AG08395 (cell line): Measurements from ENCODE around the gene HAS3.

Experiments used
- DNase-seq: peaks from one replicate; pipeline ENCODE4 v3.0.0; 2012; ENCODE audit warnings: mixed read lengths, low spot score

Gene HAS3

DNA sequence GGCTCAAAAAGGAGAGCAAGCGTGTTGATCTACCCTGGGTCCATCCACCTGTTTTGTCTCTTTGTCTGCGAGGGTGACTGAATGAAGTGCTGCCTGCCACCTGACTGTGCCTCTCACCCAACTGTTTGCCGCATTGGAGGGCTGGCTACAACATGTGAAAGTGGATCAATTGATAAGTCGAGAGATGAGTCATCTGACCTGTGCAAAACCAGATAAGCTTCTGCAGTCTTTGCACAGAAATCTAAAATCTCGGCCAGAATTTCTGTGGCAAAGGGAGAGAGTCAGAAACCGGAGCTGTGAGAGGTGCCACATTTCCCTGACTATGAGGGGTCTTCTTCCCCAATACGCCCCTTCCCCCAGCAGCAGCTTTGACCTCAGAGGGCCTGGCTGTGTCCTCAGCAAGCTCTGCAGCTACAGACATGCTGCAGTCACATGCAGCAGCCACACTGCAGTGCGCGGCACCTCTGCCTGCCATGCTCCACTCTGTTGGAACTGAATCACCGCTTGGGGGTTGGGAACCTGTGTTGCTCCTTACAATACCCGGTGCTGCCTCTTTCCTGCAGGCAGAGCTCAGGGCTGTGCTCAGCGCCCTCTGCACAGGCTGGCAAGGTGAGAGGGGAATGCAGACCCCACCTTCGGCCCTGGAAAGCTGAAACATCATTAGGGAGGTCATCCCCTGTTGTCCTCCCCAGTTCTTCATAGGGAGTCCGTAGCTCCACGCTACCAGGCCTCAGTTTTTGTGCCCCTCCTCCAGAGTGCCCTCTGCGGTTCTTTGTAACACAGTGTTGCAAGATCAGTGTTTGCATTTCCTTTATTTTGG lies 16.2 kb upstream of the HAS3 start:
- DNase-seq: no peak

DNA sequence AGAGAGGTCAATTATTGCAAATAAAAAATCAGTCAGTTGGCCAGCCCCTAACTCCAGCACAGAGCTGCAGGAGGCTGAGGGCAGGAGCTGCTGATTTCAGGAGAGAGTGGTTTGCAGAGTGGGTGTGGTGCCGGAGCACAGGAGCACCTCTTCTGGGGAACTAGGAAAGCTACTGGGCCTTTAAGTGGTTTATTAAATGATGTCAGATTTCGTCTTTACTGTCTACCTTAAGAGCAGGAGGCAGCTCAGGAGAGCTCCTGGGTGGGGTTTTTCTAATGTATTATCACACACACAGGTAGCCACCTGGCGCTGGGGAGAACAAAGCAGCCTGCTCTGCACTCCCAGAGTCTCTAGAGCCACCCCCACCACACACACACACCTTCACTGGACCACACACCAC lies 11.5 kb upstream of the HAS3 start:
- DNase-seq: no peak

DNA sequence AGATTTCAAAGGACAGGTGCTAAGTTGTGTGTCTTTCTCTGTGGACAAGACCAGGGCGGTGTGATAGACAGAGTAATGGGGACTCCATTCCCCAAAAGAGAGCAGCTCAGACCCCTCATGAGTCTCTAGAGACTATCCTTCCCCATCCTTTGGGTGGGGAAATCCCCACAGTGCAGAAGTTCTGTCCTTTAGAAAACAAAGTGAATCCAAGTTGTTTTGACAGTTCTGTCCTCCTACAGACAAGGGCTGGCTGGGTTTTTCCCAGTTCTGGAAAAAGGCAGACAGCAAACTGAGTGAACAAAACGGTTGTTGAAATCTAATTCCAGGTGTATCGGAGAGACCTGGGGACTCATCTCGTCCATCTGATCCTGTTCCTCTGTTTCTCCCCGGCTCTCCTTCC lies 11.0 kb upstream of the HAS3 start:
- DNase-seq: no peak

DNA sequence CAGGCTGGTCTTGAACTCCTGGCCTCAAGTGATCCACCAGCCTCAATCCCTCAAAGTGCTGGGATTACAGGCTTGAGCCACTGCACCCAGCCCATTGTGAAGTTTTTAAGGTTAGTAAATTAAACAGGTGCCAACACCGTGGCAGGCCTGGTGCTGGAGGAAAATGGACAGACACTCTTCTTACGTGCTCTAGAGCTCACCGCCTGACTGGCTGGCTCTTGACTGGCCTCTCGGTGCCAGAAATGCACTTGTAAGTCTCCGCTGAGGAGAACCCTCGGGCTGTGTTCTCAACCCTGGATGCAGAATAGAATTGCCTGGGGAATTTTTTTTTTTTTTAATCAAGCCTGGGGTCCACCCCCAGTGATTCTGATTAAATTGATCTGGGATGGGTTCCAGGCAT lies 10.3 kb upstream of the HAS3 start:
- DNase-seq: no peak

DNA sequence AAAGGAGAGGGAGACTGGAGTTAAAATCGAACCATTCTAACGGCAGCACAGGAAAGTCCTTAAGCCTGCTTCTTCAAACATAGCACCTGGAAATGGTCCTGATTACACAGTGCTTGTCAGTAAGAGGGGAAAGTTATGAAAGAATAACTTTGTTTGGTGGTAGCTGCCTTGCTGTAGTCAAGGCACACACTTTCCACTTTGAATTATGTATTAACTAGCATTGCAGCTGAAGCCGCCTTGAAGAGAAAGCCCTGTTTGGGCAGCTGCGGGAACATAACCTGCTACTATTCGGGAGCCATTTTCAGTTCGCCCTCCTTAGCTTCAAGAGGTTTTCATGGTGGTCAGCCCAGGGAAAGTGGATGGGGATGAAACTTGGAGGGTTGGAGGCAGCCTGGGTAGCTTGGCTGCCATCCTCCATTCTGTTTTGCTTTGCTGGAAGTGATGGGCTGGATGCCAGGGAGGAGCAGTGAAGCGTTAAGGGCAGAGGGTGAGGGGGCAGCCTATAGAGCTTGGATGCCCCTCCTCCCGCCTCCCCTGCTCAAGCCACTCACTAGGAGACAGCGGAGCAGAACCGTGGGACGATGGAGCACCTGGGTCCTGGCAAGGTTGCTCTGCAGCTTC lies 5.3 kb upstream of the HAS3 start:
- DNase-seq: no peak

DNA sequence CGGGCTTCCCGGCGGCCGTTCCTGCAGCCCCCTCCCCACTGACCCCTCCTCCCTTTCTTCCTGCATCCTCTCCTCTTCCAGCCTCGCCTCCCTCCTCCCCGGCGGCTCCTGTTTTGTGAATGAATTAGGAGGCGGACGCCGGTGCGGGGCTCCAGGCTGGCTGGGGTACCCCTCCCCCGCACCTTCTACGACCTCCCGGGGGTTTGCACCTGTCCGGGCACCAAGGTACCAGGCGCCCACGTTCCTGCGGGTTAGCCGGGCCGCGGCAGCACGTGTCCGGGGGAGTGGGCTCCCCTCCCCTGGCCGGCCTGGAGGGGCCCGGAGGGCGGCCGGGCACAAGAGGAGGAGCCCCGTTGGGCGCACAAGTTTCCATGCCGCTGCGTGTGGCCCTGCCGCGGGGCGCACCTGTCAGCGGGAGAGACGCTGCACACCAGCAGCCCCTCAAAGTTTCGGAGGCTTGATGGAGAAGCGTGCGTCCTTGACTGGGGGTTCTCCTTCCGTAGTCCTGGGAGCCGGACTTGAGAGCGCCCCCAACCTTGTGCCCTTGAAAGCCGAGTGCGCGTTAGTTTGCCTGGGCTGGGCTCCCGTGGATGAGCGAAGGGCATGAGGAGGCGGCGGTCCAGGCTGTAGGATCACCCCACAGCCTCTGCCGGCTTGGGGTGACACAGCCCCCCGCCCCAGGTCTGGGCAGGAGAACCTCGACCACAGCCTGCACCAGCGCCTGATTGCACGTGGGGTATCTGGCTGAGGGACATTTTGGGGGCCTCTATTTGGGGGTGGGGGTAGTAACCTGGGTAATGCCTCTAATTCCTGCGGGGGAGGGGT lies 1.2 kb downstream of the HAS3 start:
- DNase-seq: no peak

DNA sequence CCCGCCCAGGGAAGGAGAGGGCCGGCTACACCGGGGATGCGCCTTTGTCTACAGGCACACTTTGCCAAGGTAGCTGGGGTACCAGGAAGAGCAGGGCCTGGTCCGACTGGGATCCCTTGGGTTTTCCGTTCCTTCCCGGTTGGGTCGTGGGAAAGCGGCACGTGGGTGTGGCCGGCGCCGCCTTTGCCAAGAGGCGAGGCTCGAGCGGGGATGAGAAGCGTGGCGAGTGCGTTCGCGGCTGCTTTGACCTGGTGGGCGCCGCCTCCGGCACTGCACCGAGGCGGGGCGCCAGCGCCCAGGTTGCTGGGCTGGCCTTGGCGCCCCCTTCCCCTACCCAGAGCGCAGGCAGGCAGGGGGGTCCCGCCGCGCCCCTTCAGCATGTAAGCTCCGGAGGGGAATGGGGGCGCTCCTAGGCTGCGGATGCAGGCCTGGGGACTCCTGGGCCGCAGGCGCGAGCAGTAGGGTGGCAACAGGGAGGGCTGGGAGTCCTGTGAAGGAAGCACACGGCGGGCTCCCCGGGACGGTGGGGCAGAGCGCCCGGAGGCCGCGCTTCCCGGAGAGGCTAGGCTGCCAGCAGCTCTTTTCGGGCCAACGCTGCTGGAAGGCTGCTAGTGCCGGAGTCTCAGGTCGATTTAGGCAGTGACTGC lies 2.0 kb downstream of the HAS3 start:
- DNase-seq: peak; percentile 44

DNA sequence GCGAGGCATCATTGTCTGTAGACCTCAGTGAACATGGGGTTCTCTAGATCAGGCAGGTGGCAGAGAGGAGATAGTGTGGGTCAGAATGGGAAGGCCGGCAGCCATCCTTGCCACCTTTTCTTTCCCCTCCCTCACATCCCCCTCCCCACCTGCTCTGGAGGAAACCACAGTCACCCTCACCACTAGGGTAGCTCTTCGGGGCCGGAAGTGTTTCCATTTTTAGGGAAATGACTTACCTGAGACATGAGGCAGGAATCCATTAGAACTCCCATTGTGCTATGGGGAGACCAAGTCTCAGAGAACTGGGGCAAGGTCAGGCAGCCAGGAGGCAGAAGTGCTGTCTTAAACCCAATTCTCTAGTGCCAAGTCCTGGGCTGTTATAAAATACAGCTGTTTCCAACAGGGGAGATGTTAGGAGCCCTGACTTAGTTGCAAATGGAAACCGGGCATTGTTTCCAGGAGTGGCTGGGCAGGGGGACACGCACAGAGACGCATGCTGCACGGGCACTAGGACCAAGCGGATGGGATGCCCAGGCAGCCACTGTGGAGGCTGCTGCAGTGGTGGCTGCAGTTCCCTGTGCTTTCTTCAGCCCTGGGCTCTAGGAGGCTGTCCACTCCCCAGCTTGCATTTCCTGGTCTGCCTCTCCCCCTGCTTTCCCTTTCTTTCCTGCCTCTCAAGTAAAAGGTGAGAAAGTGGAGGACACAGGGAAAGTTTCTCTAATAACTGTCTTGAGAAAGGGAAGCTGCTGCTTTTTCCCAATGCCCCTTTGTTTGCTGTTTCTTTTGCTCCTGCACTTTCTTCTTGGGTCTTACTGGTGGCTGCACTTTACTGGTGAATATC lies 2.8 kb downstream of the HAS3 start:
- DNase-seq: no peak

DNA sequence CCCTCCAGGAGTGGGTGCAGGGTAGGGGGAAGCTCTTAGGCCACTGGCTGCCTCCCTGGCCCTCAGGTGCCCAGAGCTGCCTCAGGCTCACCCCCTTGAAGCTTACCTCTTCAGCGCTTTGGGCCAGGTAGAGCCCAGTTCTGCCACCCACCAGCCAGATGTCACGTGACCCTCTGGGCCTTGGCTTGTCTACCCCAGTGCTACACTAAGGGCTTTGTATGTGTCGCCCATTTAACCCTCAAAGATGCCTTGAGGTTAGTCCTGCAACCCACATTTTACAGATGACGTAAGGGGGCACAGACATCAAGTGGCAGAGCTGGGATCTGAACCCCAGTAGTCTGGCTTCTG lies 3.4 kb downstream of the HAS3 start:
- no peak for DNase-seq

DNA sequence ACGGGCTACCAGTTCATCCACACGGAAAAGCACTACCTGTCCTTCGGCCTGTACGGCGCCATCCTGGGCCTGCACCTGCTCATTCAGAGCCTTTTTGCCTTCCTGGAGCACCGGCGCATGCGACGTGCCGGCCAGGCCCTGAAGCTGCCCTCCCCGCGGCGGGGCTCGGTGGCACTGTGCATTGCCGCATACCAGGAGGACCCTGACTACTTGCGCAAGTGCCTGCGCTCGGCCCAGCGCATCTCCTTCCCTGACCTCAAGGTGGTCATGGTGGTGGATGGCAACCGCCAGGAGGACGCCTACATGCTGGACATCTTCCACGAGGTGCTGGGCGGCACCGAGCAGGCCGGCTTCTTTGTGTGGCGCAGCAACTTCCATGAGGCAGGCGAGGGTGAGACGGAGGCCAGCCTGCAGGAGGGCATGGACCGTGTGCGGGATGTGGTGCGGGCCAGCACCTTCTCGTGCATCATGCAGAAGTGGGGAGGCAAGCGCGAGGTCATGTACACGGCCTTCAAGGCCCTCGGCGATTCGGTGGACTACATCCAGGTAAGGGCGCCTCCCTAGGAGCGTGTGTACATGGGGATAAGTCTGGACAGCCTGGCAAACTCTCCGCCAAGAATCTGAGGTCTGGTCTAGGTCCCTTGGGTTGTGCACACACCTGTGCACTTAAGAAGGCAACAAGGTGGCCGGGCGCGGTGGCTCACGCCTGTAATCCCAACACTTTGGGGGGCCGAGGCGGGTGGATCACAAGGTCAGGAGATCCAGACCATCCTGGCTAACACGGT lies 4.2 kb downstream of the HAS3 start:
- DNase-seq: no peak

DNA sequence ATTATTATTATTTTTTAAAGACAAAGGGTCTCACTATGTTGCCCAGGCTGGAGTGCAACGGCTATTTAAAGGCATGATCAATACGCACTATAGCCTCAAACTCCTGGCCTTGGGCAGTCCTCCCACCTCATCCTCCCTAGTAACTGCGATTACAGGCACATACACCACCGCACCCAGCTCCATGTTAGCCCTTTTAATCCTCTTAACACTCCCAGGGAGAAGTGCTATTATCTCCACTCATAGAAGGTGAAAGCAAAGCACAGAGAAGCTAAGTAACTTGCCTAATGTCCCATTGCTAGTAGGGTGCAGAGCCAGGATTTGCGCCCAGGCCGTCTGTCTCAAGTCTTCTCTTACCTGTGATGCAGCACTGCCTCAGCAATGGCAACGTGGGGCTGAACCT lies 5.0 kb downstream of the HAS3 start:
- no peak for DNase-seq

DNA sequence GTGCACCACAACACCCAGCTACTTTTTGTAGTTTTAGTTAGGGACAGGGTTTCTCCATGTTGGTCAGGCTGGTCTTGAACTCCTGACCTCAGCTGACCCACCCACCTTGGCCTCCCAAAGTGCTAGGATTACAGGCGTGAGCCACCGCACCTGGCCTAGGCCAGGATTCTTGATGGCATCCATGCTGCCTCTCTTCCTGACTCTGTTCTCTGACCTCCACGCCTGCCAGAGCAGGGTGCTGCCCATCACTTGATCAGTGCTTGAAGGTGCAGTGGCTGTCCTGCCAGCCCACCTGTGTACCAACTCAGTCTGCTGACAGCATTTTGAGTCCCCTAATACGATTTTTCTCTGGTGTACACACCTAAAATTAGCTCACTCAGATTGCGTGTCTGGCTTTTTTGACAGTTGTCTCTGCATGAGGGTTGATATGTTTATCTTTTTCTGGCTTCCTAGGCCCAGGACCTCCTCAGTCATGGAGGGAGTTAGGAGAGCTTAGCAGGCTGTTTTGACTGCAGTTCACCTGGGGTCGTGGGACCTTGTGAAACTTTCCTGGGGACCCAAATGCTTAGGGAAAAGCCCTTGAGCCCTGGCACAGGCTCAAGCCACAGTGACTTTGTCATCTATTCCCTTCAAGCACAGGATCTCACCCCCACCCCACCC lies 5.9 kb downstream of the HAS3 start:
- no peak for DNase-seq

DNA sequence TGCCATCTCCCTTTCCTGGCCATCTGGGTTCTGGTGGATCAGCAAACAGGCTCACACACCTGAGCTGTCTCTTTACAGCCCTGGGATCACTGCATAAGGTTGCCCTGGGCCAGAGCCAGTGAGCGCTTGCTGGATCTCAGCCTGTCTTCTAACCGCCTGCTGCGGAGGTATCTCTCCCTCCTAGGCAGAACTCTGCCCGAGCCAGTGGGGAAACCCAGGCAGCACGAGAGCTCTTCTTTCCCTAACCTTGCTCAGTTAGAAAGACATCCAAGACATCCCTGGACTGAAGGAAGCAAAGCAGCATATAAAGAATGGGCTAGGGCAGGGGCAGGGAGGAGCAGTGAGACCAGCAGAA lies 6.4 kb downstream of the HAS3 start:
- no peak for DNase-seq

DNA sequence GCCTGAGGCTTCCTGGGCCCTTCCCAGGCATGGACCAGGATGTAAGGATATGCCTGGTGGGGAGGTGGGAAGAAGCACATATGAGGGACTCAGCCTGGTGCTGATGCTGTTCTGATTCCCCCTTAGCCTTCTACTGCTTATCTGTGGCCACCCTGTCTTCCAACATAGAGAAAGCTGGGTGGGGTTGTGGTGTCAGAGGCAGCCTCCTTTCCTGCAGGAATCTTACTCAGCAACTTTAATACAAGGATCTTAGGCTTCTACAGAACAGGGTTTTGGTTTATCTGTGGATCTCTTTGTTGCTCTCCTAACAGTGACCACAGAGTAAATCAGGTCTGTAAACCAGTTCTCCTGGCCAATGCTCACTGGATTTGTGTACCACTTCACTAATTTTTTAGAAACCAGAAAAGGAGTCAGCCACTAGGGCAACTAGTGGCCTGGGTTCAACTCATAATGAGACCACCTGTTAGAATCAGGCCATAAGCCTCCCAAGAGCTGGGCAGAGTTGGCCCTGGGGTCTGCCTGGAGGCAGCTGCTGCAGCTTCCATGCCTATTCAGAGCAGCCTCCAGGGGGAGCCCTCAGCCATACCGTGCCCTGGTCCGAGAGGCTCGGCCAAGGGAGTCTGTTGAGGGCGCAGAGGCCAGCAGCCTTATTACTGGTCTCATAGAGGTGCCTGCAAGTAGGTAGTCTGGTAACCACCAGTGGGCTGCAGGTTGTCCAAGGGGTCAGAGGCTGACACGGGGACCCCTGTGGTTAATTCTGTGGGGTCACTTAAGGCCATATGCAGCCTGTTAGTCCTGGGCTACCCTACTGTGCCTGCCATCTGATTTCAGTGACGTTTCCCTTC lies 7.1 kb downstream of the HAS3 start:
- peak; percentile 72 for DNase-seq

DNA sequence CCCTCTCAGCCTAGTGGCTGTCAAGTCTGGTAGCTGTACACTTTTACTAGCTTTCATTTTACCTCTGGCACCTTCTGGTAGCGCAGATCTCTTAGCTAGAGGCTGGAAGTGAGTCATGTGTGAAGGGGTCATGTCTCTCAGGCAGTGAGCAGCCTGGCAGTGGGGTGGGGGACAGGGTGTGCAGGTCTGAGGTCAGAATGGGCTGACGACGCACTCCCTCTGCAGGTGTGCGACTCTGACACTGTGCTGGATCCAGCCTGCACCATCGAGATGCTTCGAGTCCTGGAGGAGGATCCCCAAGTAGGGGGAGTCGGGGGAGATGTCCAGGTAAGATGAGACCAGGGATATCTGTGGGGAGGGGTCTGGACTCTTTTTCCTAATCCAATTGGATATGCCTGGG lies 7.8 kb downstream of the HAS3 start:
- no peak for DNase-seq

DNA sequence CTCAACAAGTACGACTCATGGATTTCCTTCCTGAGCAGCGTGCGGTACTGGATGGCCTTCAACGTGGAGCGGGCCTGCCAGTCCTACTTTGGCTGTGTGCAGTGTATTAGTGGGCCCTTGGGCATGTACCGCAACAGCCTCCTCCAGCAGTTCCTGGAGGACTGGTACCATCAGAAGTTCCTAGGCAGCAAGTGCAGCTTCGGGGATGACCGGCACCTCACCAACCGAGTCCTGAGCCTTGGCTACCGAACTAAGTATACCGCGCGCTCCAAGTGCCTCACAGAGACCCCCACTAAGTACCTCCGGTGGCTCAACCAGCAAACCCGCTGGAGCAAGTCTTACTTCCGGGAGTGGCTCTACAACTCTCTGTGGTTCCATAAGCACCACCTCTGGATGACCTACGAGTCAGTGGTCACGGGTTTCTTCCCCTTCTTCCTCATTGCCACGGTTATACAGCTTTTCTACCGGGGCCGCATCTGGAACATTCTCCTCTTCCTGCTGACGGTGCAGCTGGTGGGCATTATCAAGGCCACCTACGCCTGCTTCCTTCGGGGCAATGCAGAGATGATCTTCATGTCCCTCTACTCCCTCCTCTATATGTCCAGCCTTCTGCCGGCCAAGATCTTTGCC lies 9.0 kb downstream of the HAS3 start:
- no peak for DNase-seq

DNA sequence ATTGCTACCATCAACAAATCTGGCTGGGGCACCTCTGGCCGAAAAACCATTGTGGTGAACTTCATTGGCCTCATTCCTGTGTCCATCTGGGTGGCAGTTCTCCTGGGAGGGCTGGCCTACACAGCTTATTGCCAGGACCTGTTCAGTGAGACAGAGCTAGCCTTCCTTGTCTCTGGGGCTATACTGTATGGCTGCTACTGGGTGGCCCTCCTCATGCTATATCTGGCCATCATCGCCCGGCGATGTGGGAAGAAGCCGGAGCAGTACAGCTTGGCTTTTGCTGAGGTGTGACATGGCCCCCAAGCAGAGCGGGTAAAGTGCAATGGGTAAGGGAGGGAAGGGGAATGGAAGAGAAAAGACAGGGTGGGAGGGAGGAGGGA lies 9.5 kb downstream of the HAS3 start:
- no peak for DNase-seq

DNA sequence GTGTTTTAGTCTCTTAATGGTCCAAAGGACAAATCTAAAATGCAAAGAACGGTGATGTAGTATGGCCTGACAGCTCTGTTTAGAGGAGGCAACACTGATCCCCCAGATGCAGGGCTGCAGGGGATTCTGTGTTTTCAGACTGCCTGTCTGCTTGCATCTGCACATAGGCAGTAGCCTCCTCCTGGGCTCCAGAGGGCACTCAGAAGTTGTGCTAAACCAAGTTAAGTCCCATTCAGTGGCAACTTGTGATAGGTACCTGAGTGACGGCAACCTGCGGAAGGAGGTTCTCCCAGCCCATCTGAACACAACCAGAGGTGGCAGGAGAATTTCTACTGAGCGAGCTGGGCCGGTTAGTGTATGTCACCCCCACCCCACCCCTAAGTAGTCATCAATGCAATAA lies 9.9 kb downstream of the HAS3 start:
- DNase-seq: no peak

DNA sequence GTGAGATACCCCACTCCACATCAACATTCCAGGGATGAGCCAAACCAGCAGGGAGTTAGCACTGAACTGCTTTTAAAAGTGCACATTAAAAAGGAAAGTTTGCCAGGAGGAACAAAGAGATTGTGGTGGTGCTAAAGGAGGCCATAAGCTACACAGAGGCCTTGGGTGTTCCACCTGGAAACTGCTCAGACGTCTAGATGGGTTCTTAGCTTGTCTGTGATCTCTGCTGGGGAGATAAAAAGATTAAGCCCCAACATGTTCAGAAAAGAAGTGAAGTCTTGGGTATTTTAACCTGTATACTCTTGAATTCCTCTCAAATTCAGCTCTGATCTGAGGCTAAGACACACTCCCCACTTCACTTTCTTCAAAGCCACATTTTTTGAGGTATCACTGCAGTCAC lies 10.4 kb downstream of the HAS3 start:
- DNase-seq: no peak
